ENCODE measurements around the gene MID1. TPM values are rescaled to one million over a fixed set of nuclear protein-coding genes. Genes with fewer than 3 reads are reported as not detected.

The MID1 gene
- total RNA-seq, 4 donors from 2014 or later, result 19.6 to 40.4 (median 29.9) TPM

- Histone ChIP-seq H3K4me3 (no peak overlapping the region), H3K9me3 (no peaks in the 10 kb centered on the region), H3K27me3 (no peaks in the 10 kb centered on the region), H3K36me3 (no peaks in the 10 kb centered on the region), H3K27ac (no peak overlapping the region), H3K4me1 (no peaks in the 10 kb centered on the region)
- DNase-seq, result no peak
- TF ChIP-seq CTCF (IDR thresholded peaks at IDR 0.05), result no peak
- TF ChIP-seq POLR2A (IDR thresholded peaks at IDR 0.05), result no peak
These were observed 193.1 kb downstream of the MID1 start for GRCh38 chrX:10427249-10427648.

GRCh38 chrX:10423716-10424115 lies 196.7 kb downstream of the MID1 start:
- Histone ChIP-seq H3K27ac (no peak overlapping the region), H3K27me3 (no peaks in the 10 kb centered on the region), H3K36me3 (no peaks in the 10 kb centered on the region), H3K9me3 (no peaks in the 10 kb centered on the region), H3K4me3 (no peak overlapping the region), H3K4me1 (no peaks in the 10 kb centered on the region)
- no peak for DNase-seq
- TF ChIP-seq POLR2A (IDR thresholded peaks at IDR 0.05), result no peak
- no peak for TF ChIP-seq CTCF (IDR thresholded peaks at IDR 0.05)

GRCh38 chrX:10420134-10420533 lies 200.3 kb downstream of the MID1 start:
- Histone ChIP-seq H3K9me3 (no peaks in the 10 kb centered on the region), H3K4me3 (no peak overlapping the region), H3K36me3 (no peaks in the 10 kb centered on the region), H3K27ac (no peak overlapping the region), H3K27me3 (no peaks in the 10 kb centered on the region), H3K4me1 (no peaks in the 10 kb centered on the region)
- TF ChIP-seq POLR2A (IDR thresholded peaks at IDR 0.05), result no peak
- no peak for TF ChIP-seq CTCF (IDR thresholded peaks at IDR 0.05)
- DNase-seq, result no peak

- DNase-seq, result no peak
- Histone ChIP-seq H3K27ac (no peak overlapping the region), H3K9me3 (no peaks in the 10 kb centered on the region), H3K4me1 (no peaks in the 10 kb centered on the region), H3K36me3 (no peaks in the 10 kb centered on the region), H3K4me3 (no peak overlapping the region), H3K27me3 (no peaks in the 10 kb centered on the region)
- TF ChIP-seq CTCF (IDR thresholded peaks at IDR 0.05), result no peak
- TF ChIP-seq POLR2A (IDR thresholded peaks at IDR 0.05), result no peak
These were observed 204.0 kb downstream of the MID1 start for GRCh38 chrX:10416424-10416823.

- Histone ChIP-seq H3K4me1 (no peaks in the 10 kb centered on the region), H3K4me3 (no peak overlapping the region), H3K27me3 (no peaks in the 10 kb centered on the region), H3K27ac (no peak overlapping the region), H3K36me3 (no peaks in the 10 kb centered on the region), H3K9me3 (no peaks in the 10 kb centered on the region)
- no peak for DNase-seq
- no peak for TF ChIP-seq CTCF (IDR thresholded peaks at IDR 0.05)
- no peak for TF ChIP-seq POLR2A (IDR thresholded peaks at IDR 0.05)
These were observed 204.9 kb downstream of the MID1 start for GRCh38 chrX:10415306-10416001.

- H3K4me1 ChIP-seq, result no peaks in the 10 kb centered on the region
- no peaks in the 10 kb centered on the region for H3K27me3 ChIP-seq
- DNase-seq, result no peak
- no peak overlapping the region for H3K4me3 ChIP-seq
- no peak overlapping the region for H3K27ac ChIP-seq
- no peaks in the 10 kb centered on the region for H3K9me3 ChIP-seq
- no peaks in the 10 kb centered on the region for H3K36me3 ChIP-seq
- no peak for TF ChIP-seq POLR2A (IDR thresholded peaks at IDR 0.05)
- no peak for TF ChIP-seq CTCF (IDR thresholded peaks at IDR 0.05)
These were observed 205.5 kb downstream of the MID1 start for GRCh38 chrX:10414862-10415261.

Measured in Peyer's patch (tissue), 4 donors.